GM21737 (cell line): ENCODE data around the gene WDR86.

Source experiments
- ATAC-seq: cut with Tn5 transposase; IDR thresholded peaks from one replicate; pipeline ENCODE4 v1.9.1; 2021; ENCODE audit warnings: mild to moderate bottlenecking, moderate library complexity; ENCODE audit not compliant: unreplicated experiment

The WDR86 gene

GRCh38 chr7:151392002-151392401, 17.8 kb downstream of the WDR86 start:
- ATAC-seq: no peak

- ATAC-seq: no peak
These were observed 18.5 kb downstream of the WDR86 start for GRCh38 chr7:151391358-151391730.

- no peak for ATAC-seq
These were observed 19.1 kb downstream of the WDR86 start for GRCh38 chr7:151390598-151391357.

- no peak for ATAC-seq
These were observed 19.9 kb downstream of the WDR86 start for GRCh38 chr7:151389768-151390597.

GRCh38 chr7:151389096-151389767, 20.6 kb downstream of the WDR86 start:
- no peak for ATAC-seq

- ATAC-seq: no peak
These were observed 21.4 kb downstream of the WDR86 start for GRCh38 chr7:151388430-151388829.

- no peak for ATAC-seq
These were observed 21.9 kb downstream of the WDR86 start for GRCh38 chr7:151388007-151388297.

GRCh38 chr7:151387161-151388006, 22.5 kb downstream of the WDR86 start:
- no peak for ATAC-seq

- ATAC-seq: no peak
These were observed 23.3 kb downstream of the WDR86 start for GRCh38 chr7:151386301-151387160.

- no peak for ATAC-seq
These were observed 24.1 kb downstream of the WDR86 start for GRCh38 chr7:151385626-151386300.

- no peak for ATAC-seq
These were observed 24.8 kb downstream of the WDR86 start for GRCh38 chr7:151384776-151385625.

- ATAC-seq: no peak
These were observed 25.5 kb downstream of the WDR86 start for GRCh38 chr7:151384352-151384697.

GRCh38 chr7:151383638-151384351, 26.0 kb downstream of the WDR86 start:
- ATAC-seq: no peak

- no peak for ATAC-seq
These were observed 27.6 kb downstream of the WDR86 start for GRCh38 chr7:151382079-151382885.

- no peak for ATAC-seq
These were observed 28.3 kb downstream of the WDR86 start for GRCh38 chr7:151381348-151382078.

- ATAC-seq: no peak
These were observed 28.8 kb downstream of the WDR86 start for GRCh38 chr7:151381098-151381347.
